Raji (cell line): Measurements from ENCODE around the gene KLHL22.

Experiments used
- POLR2A ChIP-seq: IDR thresholded peaks from 2 replicates; pipeline ENCODE4 v1.6.1; 2011; ENCODE audit warnings: low read depth, low read length, control low read depth; ENCODE audit not compliant: insufficient read depth

KLHL22 gene

DNA sequence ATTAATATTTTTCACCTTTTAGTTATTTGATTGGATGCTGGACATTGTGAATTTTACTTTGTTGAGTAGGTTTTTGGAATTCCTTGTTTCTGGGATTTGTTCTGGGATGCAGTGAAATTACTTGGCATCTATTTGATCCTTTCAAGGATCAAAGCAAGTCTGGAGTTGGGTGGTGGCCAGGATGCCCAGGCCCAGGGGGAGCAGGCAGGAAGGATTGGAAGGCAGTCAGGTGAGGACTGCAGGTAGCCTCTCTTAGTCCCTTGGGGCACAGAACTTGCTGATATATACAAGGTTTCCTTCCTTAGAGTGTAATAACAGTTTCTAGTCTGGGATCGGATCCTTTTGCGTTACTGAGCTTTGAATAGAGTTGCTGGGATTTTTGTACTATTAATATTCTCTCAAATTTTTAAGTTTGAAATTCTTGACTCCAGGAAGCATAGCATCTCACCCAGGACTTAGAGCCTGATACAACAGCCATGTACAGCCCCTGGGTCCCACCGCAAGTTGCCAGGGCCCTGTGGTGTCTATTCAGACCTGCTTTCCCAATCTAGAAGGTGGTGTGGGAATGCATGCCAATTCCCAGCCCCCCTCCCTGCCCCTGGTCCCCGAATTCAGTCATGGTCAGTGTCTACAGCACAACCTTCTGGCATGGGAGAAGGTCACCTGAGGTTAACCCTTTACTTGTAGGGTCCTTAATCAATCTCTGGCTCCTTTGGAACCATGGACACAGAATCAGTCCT lies 95.6 kb downstream of the KLHL22 start:
- no peak for TF ChIP-seq POLR2A

DNA sequence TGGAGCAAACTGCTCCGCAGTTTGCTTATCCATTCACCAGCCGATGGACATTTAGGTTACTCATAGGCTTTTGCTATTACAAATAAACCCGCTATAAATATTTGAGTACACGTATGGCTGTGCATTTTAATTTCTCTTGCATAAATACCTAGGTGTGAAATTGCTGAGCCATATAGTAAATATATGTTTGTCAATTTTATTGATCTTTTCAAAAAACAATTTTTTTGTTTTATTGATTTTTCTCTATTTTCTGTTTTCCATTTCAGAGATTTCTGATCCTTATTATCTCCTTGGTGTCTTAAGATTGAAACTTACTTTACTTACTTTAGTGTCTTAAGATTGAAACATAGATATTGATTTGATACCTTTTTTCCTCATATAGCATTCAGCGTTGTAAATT lies 97.2 kb downstream of the KLHL22 start:
- TF ChIP-seq POLR2A: no peak

DNA sequence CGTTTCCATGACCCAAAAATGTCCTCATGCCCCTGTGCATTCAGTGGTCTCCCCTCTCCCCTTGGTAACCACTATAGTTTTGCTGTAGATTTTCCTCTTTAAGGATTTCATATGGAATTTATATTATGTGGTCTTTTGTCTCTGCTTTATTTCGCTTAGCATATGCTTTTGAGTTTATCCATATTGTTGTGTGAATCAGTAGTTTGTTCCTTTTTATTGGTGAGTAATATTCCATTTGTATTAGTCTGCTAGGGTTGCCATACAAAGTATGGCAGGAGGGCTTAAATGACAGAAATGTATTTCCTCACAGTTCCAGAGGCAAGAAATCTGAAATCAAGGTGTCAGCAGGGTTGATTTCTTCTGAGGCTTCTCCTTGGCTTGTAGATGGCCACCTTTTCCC lies 98.1 kb downstream of the KLHL22 start:
- TF ChIP-seq POLR2A: no peak

DNA sequence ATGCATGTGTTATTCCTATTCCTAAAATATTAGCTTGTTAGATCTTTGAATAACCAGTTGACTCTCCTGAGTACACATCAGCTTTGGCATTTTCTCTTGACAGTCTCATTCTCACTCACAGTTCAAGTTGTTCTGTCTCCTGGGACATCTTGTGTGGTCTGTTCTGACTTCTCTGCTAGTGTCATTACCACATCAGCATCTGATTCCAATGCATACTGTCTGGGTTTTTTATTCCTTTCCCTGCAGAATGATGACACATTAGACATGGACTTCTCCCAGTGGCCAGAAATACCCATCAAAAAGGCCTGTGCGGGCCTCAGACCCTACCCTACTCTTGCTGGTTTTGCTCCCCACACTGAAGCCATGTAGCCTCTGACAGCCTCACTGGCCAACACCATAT lies 99.0 kb downstream of the KLHL22 start:
- TF ChIP-seq POLR2A: no peak

DNA sequence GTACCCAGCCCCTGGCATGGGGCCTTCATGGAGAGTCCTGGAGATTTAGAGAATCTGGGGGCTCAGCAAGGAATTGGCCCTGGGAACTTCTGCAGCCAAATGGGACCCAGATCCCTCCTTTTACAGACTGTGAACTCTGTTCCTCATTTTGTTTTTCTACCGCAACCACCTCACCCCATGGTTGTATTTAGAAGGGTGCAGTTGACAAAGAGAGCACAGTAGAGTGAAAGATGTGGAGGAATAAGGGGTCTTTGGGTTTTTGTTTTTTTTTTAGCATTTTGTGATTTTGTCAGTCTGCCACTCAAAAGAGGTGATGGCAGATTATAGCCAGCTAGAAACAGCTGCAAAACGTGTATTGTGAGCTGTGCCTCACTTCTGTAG lies 99.7 kb downstream of the KLHL22 start:
- no peak for TF ChIP-seq POLR2A

DNA sequence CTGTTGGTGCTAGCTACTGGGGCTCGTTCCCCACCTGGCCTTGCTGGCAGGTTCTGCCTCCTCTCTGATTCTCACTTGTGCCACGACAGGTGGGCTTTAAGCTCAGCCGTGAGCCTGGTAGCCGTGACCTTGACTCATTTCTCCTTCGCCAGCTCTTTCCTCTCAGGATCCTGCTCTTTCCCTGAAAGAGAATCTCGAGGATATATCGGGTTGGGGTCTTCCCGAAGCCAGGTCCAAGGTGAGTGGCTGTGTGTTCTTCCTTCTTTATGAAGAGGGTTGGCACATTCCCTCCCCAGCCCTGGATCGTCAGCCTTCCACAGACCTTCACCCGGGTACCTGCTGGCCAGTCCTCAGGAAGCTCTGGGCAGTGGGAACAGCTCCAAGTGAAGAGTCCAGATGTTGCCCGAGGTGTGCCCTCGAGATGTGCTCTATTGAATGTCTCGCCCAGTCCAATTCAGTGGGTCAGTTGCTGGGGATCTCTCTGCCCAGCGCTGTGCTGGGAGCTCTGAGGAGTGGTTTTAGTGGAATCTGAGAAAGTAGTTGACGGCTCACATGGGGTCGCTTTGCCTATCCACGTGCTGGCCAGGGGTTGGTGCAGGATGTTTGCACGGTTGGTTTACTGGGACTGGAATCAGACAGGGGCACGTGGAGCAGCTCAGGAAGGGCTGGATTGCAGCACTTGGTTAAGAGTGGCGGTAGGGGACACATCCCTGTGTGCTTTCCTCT lies 100.3 kb downstream of the KLHL22 start:
- no peak for TF ChIP-seq POLR2A

DNA sequence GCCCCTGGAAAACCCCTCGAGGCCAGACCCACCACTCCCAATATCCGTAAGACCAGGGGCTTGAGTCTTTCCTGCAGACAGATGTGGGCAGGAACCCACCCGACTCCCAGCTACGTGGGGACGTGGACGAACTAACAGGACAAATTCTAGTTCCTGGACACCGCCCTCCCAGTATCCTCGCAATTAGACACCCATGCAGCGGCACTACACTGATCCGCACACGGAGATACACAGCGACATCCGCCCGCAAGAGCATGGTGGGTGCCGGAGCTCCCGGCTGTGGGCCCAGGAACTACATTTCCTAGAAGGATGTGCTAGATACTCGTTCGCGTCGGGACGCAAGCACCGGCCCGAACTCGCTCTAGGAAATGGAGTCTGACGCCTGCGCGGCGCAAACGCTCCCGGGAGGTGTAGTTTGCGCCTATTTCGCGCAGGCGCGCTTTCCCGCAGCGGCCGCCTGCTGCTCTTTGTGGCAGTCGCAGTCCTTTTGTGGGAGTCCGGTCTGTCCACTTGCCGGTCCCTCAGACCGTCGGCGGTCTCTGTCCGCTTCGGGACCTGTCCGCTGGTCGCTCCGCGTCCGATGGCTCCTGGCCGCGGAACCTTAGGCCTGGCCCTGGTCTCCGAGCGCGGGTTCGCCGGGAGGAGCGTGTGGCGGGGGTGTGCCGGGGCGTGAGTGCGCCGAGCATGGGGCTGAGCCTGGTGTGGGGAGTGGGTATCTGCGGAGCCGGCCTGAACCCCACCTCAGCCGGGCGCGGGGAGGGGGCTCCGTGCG lies 101.7 kb downstream of the KLHL22 start, which contains the start of gene ZNF74:
Gene ZNF74, plus strand, starts transcription at position 447 of the 772 bp plus-strand sequence. CDS start 478 bp downstream, outside the sequence.
- no peak for TF ChIP-seq POLR2A

DNA sequence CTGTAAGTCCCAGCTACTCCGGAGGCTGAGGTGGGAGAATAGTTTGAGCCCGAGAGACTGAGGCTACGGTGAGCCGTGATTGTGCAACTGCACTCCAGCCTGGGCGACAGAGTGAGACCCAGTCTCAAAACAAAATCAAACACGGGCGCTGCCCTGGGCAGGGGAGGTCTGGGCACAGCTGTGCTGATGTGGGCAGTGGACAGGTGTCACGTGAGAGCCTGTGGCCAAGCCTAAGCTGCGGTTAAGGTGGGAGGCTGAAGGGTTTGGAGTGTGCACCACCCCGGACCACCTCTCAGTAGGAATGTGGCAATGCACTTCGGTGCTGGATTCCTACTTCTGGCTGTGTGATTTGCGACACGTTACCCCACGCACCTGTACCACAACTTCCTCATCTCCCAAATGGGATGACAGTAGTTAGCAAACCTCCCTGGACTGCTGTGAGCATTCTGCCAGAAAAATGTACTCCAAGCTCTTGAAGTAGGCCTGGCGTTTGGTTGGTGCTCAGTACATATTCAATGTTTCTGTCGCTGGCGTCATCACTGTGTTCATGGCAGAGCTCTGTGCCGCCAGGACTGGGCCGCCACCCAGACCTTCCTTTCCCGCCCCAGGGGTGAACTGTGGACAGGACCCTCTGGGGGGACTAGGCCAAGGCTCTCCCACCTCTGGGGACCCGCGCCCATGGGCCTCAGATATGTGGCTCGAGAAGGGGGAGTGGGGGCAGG lies 102.5 kb downstream of the KLHL22 start:
- no peak for TF ChIP-seq POLR2A
